HG03354 (cell line): ENCODE data around the gene IFNAR1.

Experiments
- ATAC-seq: cut with Tn5 transposase; IDR thresholded peaks from one replicate; pipeline ENCODE4 v1.9.1; 2021; ENCODE audit warnings: mild to moderate bottlenecking; ENCODE audit not compliant: unreplicated experiment, poor library complexity, severe bottlenecking

The IFNAR1 gene

DNA sequence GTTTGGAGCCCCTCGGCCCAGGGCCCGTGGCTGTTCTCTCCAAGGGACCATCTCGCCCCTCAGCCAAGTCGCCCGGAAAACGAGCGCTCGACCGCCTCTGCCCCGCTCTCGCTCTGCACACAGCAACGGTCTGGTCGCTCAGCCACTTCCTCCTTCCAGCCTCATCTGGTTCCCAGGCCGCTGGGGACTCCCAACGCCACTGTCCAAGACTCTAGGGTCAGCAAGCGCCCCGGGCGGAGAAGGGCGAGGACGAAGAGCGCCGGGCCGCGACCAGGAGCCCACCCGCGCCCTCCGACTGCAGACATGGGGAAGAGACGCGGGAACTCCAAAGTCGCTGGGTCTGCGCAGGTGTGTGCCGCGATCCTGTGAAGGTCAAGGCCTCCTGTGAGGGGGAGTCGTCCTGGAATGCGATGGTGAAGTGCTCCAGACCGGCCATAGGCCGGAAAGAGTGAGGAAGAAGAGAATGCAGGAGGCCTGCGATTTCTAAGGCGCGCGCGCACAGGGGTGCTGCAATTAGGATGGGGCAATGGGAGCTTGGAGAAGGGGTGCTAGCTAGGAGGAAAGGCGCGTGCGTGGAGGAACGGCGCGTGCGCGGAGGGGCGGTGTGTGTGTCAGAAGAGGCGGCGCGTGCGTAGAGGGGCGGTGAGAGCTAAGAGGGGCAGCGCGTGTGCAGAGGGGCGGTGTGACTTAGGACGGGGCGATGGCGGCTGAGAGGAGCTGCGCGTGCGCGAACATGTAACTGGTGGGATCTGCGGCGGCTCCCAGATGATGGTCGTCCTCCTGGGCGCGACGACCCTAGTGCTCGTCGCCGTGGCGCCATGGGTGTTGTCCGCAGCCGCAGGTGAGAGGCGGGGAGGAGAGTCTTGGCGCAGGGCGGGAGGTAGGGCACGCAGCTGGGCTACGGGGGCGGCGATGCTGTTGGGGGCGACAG, at the start of gene IFNAR1:
IFNAR1 (plus strand) TSS at position 680 of the 931 bp plus-strand sequence; CDS start at position 766, 86 bp downstream.
- peak; percentile 88 for ATAC-seq

DNA sequence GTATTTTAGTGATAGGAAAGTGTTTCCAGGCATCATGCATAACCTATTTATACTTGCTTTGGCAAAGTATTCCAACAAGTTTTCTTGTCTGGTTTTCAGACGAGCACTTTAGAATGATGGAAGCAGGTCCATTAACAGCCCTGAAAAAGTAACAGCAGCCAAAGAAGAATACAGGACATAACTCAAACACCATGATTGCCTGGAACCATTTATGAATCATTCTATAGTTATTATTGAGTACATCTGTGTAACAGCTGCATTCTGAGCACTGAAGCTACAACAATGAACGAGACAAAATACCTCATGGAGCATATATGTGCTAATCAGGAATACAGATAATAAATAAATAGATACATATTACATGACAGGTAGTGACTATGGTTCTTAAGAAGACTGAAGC, 46.0 kb upstream of the IFNAR1 start:
- no peak for ATAC-seq

DNA sequence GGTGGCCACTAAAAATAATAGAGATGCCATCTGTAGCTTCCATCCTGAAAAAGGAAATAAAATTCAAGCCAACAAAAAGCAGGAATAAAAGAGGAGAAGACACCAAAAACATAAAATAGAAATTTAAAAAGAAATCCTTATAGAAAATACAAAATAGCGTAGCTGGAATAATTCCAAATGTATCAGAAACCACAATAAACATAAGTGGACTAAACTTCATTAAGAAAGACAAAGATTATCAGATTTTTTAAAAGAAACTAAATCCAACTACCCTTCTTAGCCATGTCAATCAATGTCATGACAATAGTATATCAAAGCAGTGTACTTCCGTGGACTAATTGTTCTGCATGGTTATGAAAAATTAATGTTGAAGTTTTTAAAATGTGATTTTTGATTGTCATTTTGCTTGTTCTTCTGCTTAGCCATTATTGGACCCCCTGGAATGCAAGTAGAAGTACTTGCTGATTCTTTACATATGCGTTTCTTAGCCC, 45.4 kb upstream of the IFNAR1 start:
- ATAC-seq, result no peak

DNA sequence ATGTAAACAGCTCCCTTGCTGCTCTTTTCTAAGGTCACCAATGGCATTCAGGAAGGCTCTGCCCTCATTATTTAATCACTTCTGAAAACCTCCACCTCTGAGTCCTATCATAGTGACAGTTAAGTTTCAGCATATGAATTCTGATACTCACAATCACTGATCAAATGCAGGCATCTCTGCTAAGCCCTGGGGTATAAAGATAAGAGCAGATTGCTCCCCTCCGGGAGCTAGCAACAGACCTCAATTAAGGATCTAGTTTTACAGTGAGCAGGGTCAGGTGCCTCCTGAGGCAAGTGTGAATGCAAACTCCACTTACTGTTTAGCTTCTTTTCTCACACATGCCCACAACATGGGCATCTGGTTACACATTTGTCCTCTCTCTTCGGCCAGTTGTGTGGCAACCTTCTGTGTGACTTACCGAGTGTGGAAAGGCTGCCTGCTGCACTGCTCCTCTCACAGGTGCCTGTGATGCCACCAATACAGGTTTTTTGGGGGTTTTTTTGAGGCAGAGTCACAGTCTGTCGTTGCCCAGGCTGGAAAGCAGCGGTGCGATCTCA, 43.6 kb upstream of the IFNAR1 start:
- ATAC-seq, result no peak

DNA sequence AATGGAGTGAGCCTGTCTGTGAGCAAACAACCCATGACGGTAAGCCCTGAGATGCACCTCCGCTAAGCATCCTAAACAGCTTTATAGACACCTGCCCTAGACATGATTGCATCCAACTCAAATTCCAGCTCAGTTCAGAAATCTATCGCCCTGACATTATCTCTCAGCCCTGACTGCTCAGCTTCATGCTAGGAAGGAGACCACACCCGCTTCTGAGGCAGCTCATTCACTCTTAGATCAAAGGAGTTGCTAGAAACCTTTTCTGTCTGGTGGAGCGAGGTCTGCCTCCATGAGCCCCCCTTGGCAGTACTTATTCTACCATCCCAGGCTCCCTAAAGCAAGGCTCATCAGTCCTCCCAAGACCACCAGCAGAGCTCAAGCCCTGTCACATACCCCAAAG, 41.6 kb upstream of the IFNAR1 start:
- no peak for ATAC-seq

DNA sequence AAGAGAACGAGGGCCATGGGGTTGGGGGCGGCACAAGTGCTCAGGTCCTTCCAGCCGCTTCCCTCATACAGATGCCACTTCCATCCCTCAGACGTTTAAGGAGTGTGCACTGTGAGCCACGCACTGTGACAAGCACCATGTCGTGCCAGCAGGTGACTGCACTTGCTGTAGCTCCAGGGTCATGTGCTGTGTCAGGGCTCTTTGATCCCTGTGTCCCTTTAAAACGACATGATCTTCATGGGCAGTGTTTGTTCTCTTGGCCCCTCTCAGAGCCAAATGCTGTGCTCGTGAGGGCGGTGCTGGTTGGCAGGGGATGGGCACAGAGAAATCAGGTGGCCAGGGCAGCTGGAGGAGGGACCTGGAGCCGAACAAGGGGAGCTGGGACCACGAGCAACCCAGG, 38.7 kb upstream of the IFNAR1 start:
- ATAC-seq, result no peak

DNA sequence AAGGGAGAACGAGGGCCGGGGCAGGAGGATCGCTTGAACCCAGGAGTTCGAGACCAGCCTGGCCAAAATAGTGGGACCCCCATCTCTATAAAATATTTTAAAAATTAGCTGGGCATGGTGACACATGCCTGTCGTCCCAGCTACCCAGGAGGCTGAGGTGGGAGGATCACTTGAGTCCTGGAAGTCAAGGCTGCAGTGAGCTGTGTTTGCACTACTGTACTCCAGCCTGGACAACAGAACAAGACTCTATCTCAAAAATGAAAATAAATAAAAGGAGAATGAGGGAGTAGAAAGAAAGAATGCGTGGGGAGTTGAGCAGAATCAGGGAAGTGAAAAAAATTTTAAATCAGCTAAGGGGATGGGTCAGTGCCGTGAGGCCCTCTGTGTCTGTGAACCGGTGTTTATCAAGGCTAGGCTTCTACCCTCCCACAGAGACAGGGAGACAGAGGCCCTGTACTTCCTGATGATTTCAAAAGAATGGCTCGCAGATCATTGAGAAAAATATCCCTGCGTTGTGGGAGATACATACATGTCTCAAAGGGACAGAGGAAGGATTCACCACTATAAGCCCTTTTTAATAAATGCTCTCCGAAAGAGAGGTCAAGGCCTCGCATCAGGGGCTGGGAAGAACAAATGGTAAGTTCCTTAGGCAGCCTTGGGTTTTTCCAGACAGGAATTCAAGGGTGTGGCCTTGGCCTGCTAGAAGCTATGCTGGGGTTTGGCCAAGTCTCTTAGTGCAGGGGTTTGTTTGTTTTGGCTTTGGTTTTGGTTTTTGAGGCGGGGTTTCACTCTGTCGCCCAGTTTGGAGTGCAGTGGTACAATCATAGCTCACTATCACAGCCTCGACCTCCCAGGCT, 37.9 kb upstream of the IFNAR1 start:
- no peak for ATAC-seq

DNA sequence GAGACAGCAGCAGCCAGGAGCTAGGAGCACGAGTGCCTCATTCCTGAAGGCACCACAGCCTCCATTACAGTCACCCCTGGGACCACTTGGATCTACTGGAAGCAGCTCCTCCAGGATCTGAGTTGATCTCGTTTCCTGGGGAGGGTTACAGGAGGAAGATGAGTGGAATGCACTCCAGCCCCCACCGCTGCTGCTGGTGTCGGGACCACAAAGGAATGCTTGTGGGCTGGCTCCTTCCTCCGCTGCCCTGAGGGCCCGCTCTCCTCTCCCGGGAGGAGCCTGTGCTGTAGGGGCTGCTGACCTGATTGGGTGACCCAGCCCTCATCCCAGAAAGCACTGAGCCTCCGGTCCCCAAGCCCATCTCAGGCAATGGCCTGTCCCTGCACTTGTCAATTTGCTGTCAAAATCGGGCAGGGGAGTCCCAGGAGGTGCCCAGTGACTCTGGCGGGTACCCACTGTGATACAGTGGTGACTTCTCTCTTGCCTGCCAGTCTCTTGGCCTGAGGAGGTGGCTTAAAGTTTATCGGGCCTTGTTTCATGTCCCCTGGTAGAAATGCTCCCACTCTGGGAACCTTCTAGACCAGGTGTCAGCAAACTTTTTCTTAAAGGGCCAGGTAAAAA, 35.5 kb upstream of the IFNAR1 start:
- no peak for ATAC-seq

DNA sequence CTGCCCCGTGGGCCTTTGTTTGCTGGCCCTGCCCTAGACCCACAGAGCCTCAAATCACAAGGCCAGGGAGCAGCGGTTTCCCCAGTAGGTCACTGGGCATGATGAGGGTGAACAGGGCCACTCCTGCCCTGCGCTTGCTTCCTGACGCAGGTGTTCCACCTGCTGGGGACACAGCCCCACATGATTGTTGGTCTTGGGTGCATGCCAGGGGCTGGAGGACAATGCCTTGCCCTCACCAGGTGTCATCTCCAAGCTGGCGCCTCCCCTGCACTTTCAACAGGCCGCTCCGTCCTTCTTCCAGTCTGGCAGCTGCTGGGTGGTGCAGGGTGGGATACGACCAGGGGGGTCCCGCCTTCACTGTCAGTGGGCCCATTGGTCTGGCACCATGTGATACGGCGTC, 34.3 kb upstream of the IFNAR1 start:
- no peak for ATAC-seq

DNA sequence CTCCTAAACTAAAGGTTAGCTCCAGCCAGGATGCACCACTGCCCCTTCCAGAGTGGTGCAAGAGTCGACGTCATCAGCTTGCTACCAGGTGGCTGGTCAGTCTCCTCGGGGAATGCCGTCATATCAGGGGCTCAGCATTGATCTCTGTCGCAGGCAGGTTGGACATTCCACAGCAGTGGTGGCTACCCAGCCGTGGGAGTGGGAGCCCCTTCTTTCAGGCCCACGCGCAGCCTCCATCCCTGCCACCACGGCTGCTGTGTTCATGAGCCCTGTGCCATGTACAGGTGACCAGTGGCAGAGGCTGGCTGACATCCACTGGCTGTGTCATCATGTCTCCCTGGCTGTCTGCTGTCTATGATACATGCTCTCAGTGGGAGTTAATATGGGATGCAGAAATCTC, 33.1 kb upstream of the IFNAR1 start:
- no peak for ATAC-seq

DNA sequence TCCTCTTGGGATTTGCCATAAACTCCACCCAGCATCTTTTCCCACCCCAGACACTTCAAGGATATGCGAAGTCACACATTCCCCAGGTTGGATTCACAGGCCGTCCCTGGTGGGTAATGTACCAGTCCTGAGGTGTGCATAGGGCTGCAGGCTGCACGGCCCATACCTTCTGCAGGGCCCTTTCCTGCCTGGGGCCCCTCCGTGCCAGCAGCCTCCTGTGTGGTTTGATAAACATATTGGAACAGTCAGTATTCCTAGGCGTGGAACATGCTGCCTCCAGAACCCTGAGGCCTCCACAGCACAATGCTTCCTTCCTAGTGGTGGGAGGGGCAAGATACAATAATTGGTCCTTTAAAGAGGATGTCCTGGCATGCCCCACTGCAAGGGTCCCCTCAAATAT, 32.0 kb upstream of the IFNAR1 start:
- ATAC-seq, result no peak

DNA sequence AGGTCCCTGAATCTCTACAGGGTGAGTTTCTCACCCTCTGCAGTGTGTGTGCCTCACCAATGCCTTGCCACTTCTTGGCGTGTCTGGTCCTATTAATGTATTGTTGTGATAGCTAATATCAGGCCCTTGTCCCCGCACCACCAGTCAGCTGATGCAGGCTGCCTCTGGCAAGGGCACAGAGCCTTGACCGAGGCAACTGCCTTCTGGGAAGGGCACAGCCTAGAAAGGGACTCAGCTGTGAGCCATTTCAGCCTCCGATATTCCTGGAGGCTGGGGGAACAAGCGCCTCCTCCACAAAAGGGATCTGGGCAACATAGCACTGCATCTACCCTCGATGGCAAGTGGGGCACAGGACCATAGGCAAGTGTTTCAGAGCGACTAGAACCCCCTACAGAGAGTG, 31.6 kb upstream of the IFNAR1 start:
- ATAC-seq, result no peak

DNA sequence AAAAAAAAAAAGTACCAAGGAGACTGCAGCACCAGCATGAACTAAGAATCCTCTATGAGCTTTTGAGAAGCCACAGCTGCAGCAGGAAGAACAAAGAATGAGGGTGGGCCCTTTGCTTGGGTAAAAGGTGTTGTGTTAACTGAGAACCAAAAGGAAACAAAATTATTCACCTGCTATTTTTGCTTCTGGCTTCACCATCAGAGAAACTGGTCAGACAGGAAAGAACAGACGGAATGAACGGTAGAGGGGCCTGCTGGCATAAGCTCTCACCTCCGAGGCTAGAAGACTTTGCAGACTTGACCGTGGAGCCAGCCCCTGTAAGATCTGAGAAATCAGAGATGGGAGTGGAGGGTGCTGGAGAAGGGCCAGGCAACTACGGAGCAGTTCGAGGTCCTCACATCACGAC, 31.0 kb upstream of the IFNAR1 start:
- ATAC-seq, result no peak

DNA sequence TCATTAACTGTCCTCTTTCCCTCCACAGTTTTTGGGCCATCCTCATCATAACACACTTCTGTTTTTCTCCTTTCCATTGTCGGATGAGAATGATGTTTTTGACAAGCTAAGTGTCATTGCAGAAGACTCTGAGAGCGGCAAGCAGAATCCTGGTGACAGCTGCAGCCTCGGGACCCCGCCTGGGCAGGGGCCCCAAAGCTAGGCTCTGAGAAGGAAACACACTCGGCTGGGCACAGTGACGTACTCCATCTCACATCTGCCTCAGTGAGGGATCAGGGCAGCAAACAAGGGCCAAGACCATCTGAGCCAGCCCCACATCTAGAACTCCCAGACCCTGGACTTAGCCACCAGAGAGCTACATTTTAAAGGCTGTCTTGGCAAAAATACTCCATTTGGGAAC, 28.6 kb upstream of the IFNAR1 start:
- ATAC-seq, result no peak

DNA sequence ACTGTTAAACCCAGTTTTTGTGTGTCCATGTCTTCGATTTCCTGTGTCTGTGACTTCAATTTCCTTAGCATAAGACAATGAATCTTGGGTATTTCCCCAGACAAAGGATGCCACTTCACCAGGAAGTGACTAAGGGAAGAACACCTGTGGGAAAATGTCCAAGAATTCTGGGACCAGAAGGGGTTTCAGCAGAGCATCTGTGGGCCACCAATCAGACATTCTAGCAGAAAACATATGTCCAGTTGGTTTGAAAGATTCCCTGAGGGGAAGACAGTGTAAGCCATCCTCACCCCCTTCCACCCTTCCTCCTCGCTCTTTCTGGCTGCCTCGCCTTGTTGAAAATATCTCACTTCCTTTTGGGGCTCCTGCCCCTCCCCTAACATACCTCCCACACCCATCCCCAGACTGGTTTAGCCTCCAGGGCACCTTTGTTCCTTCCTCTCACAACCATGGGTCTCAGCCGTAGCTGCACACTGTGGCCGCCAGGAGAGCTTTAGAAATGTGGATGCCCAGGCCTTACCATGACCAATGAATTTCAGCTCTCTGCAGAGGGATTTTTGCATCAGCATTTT, 25.5 kb upstream of the IFNAR1 start:
- ATAC-seq, result peak; percentile 90

DNA sequence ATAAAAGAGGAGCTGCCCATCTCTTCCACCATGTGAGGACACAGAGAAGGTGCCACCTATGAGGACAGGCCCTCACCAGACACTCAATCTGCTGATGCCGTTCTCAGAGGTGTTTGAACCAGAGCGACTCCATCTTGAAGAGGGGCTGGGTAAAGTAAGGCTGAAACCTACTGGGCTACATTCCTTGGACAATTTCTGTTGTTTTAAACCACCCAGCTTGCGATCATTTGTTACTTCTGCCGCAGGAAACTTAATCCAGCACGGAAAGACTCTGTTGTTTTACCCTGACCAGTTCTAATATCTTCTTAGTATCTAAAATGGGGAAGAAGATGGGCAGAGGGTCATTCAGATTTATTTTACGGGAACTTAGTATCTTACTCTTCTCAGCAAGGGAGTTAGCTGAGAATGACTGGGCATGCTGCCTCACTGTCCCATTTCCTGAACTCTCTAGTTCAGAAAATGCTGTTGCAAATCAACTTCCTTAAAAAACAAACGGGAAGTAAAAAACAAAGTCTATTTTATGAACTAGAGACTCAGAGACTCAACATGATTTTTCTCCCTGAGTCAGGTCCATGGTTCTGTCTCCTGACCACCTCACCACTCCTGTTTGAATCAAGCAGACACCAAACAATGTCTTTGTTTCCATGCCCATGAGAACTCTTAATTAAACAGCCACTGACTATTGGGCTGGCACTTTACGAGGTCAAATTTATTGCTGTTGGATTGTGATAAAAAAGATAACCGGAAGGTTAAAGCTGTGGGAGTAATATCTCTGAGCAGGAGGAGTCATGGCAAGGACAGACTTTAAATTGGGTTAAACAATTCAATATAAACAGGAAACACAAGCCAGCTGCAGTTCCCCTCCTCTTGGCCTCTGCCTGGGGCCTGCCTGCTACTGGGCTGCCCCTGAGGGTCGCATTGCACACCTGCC, 23.8 kb upstream of the IFNAR1 start:
- ATAC-seq, result no peak

DNA sequence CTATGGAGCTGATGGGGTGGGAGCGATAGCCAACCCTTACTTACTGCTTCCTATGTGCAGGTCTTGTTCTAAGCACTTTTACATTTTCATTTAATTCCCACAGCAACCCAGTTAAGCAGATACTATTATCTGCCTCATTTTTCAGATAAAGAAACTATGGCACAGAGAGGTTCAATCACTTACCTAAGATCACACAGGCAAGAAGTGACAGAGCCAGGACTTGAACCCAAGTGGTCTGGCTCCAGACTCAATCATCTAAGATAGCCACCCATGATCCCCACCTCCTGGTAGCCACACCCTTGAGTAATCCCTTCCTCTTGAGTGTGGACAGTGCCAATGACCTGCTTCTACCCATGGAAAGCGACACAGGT, 23.2 kb upstream of the IFNAR1 start:
- no peak for ATAC-seq

DNA sequence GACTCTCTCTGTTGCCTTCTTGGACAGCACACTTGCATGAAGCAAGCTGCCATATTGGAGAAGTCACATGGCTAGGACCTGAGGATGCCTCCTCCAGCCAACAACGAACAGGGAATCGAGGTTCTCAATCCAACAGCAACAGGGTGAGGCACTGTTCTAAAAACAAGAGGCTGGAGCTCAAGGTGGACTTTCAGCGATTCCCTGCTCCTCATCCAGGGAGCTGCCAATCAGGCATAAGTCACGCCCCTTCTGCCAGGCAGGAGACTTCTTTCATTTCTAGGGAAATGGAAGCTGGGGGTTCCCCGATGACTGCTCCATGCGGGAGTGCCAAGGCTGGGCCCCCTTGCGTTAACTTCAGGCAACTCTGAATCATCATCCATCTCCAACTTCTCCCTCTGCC, 22.7 kb upstream of the IFNAR1 start:
- no peak for ATAC-seq

DNA sequence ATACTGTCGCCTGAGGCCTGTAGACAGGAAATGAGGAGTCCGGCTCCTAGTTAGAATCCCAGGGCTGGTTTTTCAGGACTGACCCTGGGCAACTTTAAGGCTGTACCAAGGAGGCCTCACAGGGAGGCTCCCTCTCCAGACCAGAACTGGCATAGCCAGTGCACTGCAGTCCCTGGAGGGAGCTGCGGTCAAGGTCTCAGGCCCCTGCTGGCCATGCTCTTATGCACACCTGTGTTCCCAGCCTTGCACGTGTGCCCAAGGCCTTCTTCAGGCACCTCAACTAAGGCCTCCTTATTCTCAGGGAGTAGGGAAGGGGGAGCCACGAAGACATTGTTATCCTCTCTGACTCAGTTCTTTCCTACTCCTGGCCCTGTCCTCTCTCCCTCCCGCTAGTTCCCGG, 22.0 kb upstream of the IFNAR1 start:
- ATAC-seq, result no peak
